IMR-90 (cell line): ENCODE data around the gene ADAMTS12. TPM values are rescaled to one million over a fixed set of nuclear protein-coding genes. Genes with fewer than 3 reads are reported as not detected.

ENCODE experiments used
- ATAC-seq: fragments of 200-7000 bp; cut with Tn5 transposase; 2 replicates; pipeline ENCODE4 v1.9.1; 2020; ENCODE audit warnings: low read depth, mild to moderate bottlenecking, moderate library complexity
- BruUV-seq: library from RNA; stranded (reverse); fragments of 400-500 nt; replicated peaks from 2 replicates; lab custom pipeline; 2021; lab: Mats Ljungman, UMichigan
- CTCF ChIA-PET: fragments of 300-600 bp; formaldehyde crosslinking; extraction: SDS; loops from one replicate; lab custom pipeline; 2021; ENCODE audit warnings: antibody characterized with exemption; lab: Yijun Ruan, JAX
- POLR2A ChIA-PET: fragments of 300-600 bp; sonication (Branson Sonifier 250); formaldehyde crosslinking; loops from one replicate; lab custom pipeline; 2022; ENCODE audit warnings: antibody characterized with exemption; ENCODE audit not compliant: unreplicated experiment; lab: Charles Lee
- DNase-seq: peaks from one replicate; pipeline ENCODE4 v3.0.0; 2013
- H2AFZ ChIP-seq: replicated peaks from 2 replicates; pipeline ENCODE3; 2013; ENCODE audit warnings: low read length, mild to moderate bottlenecking; ENCODE audit not compliant: poor library complexity
- H2AK5ac ChIP-seq: 2 replicates; pipeline ENCODE4 v1.6.1; 2013; ENCODE audit warnings: low read depth, low read length, inconsistent platforms
- H2AK9ac ChIP-seq: replicated peaks from 2 replicates; pipeline ENCODE3; 2013; ENCODE audit warnings: mild to moderate bottlenecking, low read depth, low read length, moderate library complexity; ENCODE audit not compliant: poor library complexity
- H2BK120ac ChIP-seq: 2 replicates; pipeline ENCODE4 v1.6.1; 2013; ENCODE audit warnings: low read depth, low read length, inconsistent platforms
- H2BK15ac ChIP-seq: 3 replicates; pipeline ENCODE4 v1.6.1; 2013; ENCODE audit warnings: low read depth, low read length, inconsistent platforms
- H2BK20ac ChIP-seq: 2 replicates; pipeline ENCODE4 v1.6.1; 2013; ENCODE audit warnings: low read depth, mild to moderate bottlenecking, inconsistent platforms, low read length, moderate library complexity
- H2BK5ac ChIP-seq: 2 replicates; pipeline ENCODE4 v1.6.1; 2013; ENCODE audit warnings: mild to moderate bottlenecking, low read depth, low read length, inconsistent platforms; ENCODE audit not compliant: poor library complexity, severe bottlenecking
- H3K14ac ChIP-seq: replicated peaks from 2 replicates; pipeline ENCODE4 v1.6.1; 2013; ENCODE audit warnings: low read depth, low read length, inconsistent platforms
- H3K18ac ChIP-seq: 2 replicates; pipeline ENCODE4 v1.6.1; 2013; ENCODE audit warnings: low read depth, low read length, control low read depth
- H3K23ac ChIP-seq: 2 replicates; pipeline ENCODE4 v1.6.1; 2013; ENCODE audit warnings: low read depth, low read length, inconsistent platforms
- H3K27ac ChIP-seq: 2 replicates; pipeline ENCODE4 v1.5.1; 2013; ENCODE audit warnings: mild to moderate bottlenecking, control low read depth, low read length; ENCODE audit not compliant: insufficient read depth
- H3K27me3 ChIP-seq: 2 replicates; pipeline ENCODE4 v1.6.1; 2013; ENCODE audit warnings: low read length; ENCODE audit not compliant: control insufficient read depth, insufficient read depth
- H3K36me3 ChIP-seq: 2 replicates; pipeline ENCODE4 v1.6.1; 2013; ENCODE audit warnings: low read length, mixed read lengths; ENCODE audit not compliant: control insufficient read depth, insufficient read depth
- H3K4ac ChIP-seq: 2 replicates; pipeline ENCODE4 v1.6.1; 2013; ENCODE audit warnings: low read depth, low read length, inconsistent platforms
- H3K4me1 ChIP-seq: 2 replicates; pipeline ENCODE4 v1.6.1; 2013; ENCODE audit warnings: low read length, mixed read lengths; ENCODE audit not compliant: control insufficient read depth, insufficient read depth
- H3K4me2 ChIP-seq: 2 replicates; pipeline ENCODE4 v1.6.1; 2013; ENCODE audit warnings: low read depth, mild to moderate bottlenecking, control low read depth, low read length, moderate library complexity
- H3K4me3 ChIP-seq: 2 replicates; pipeline ENCODE4 v1.5.1; 2013; ENCODE audit warnings: low read depth, mild to moderate bottlenecking, control low read depth, low read length, moderate library complexity; ENCODE audit not compliant: insufficient read depth
- H3K56ac ChIP-seq: 2 replicates; pipeline ENCODE4 v1.6.1; 2013; ENCODE audit warnings: low read length, inconsistent platforms; ENCODE audit not compliant: insufficient read depth; ENCODE audit errors: extremely low read depth
- H3K79me1 ChIP-seq, 2 experiments: 2 replicates each; pipeline ENCODE4 v1.6.1; 2013; ENCODE audit warnings: low read length in 2 of 2, inconsistent platforms in 1 of 2, low read depth in 1 of 2
- H3K9ac ChIP-seq: 2 replicates; pipeline ENCODE4 v1.6.1; 2013; ENCODE audit warnings: low read depth, low read length, control low read depth
- H3K9me1 ChIP-seq: 2 replicates; pipeline ENCODE4 v1.6.1; 2013; ENCODE audit warnings: low read length, inconsistent platforms; ENCODE audit not compliant: insufficient read depth
- H3K9me3 ChIP-seq: 2 replicates; pipeline ENCODE4 v1.6.1; 2013; ENCODE audit warnings: low read length; ENCODE audit not compliant: control insufficient read depth, insufficient read depth
- H4K20me1 ChIP-seq: 2 replicates; pipeline ENCODE4 v1.6.1; 2013; ENCODE audit warnings: low read length, inconsistent platforms; ENCODE audit not compliant: insufficient read depth
- H4K5ac ChIP-seq: 2 replicates; pipeline ENCODE4 v1.6.1; 2013; ENCODE audit warnings: mild to moderate bottlenecking, low read depth, low read length, control low read depth
- H4K8ac ChIP-seq, 2 experiments: 2 replicates each; pipeline ENCODE4 v1.6.1; 2013; ENCODE audit warnings: low read depth in 2 of 2, low read length in 2 of 2, control low read depth in 1 of 2, inconsistent platforms in 1 of 2
- H4K91ac ChIP-seq: 2 replicates; pipeline ENCODE4 v1.6.1; 2013; ENCODE audit warnings: low read depth, low read length, inconsistent platforms; ENCODE audit not compliant: insufficient read depth
- BHLHE40 ChIP-seq: fragments of 150-350 bp; IDR thresholded peaks from 2 replicates; pipeline ENCODE4 v1.6.1; 2016; ENCODE audit warnings: mild to moderate bottlenecking, low read depth, low read length
- CHD1 ChIP-seq: IDR thresholded peaks from 2 replicates; pipeline ENCODE4 v1.6.1; 2012; ENCODE audit warnings: low read depth, low read length, improper control_type of control experiment
- FOS ChIP-seq: fragments of 150-350 bp; IDR thresholded peaks from 2 replicates; pipeline ENCODE4 v1.6.1; 2016; ENCODE audit warnings: low read depth, low read length
- MXI1 ChIP-seq: IDR thresholded peaks from 2 replicates; pipeline ENCODE4 v1.6.1; 2012; ENCODE audit warnings: low read depth, mild to moderate bottlenecking, low read length, moderate library complexity, borderline replicate concordance
- NFE2L2 ChIP-seq: fragments of 150-350 bp; IDR thresholded peaks from 2 replicates; pipeline ENCODE4 v1.6.1; 2016; ENCODE audit warnings: low read depth, mild to moderate bottlenecking, low read length
- RFX5 ChIP-seq: IDR thresholded peaks from 2 replicates; pipeline ENCODE4 v1.8.0; 2012; ENCODE audit warnings: low read depth, mild to moderate bottlenecking, low read length, moderate library complexity
- WGBS, 2 experiments: methylation state at CpG; one replicate each; pipeline versions ENCODE4 v1.1.5 to v1.1.7; 2013; ENCODE audit warnings: missing lambda C conversion rate in 2 of 2; ENCODE audit not compliant: insufficient read length in 1 of 2; ENCODE audit errors: extremely low coverage in 2 of 2; 5-methylcytosine and 5-hydroxymethylcytosine counted together
- dilution Hi-C: fragments of 300-500 bp; cut with HindIII; formaldehyde crosslinking; loops from one replicate; pipeline ENCODE4 v1.14.3; 2018; ENCODE audit warnings: low sequenced_read_pairs; ENCODE audit not compliant: unreplicated experiment
- in situ Hi-C: fragments of 300-500 bp; cut with MboI; formaldehyde crosslinking; loops from 3 replicates; pipeline ENCODE4 v1.14.3; 2019; ENCODE audit warnings: low sequenced_read_pairs, inconsistent platforms, mixed read lengths
- intact Hi-C: fragments of 100-400 bp; cut with micrococcal nuclease; formaldehyde crosslinking; loops from 2 replicates; pipeline ENCODE4 v1.10.0; 2022
- polyA plus RNA-seq, 3 experiments: library from polyadenylated mRNA; depleted of rRNA; stranded (reverse); fragments of >200 nt; gene quantifications; 2 replicates each; pipeline ENCODE4 v1.2.3, GENCODE V29; 2012; ENCODE audit warnings: low replicate concordance in 1 of 3
- total RNA-seq: library from RNA; depleted of rRNA; stranded (reverse); fragments of >200 nt; gene quantifications from 2 replicates; pipeline ENCODE4 v1.2.3, GENCODE V29; 2012

ADAMTS12 gene
- total and polyA plus RNA-seq, 2 of the 4 experiments (the other 2 are of a cell fraction) = 27.3 to 51.3 TPM

DNA sequence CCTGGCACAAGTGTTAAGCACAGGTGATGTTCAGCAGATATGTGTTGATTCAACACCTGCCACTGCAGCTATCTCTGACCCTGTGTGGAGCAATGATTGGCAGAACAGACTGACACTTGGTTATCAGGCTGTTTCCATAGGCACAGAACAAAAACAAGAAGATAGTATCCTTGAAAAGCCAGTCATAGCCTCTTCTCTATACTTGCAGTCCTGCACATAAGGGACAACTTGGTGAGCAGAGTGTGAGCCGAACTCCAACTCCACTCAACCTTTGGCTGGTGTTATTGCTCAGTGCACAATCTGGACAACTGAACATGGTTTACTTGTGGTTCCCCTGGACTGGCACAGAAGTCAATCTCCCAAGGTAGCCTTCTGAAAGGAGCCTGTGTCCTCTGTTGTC lies 99.2 kb downstream of the ADAMTS12 start:
- H3K27ac ChIP-seq = no peak overlapping the region
- intact Hi-C loops = no loop called here
- no TSS peak for BruUV-seq
- 100% methylated on average over 1 of the region's 1 CpG; no CpG with 5 or more reads in 1 of the 2 experiments for WGBS, 2 experiments
- no peaks in the 10 kb centered on the region for H3K36me3 ChIP-seq
- H3K4ac ChIP-seq = peak overlapping the region; percentile 11
- peak overlapping the region; percentile 36; the same call in 1 of the 3 replicates for H2BK15ac ChIP-seq
- TF ChIP-seq CHD1 (no peak), BHLHE40 (no peak), RFX5 (no peak), MXI1 (no peak), NFE2L2 (no peak), FOS (no peak)
- dilution Hi-C loops = no loop called here
- peaks cover 24% of the 10 kb centered on the region for H3K9me1 ChIP-seq
- H3K27me3 ChIP-seq = no peaks in the 10 kb centered on the region
- H3K14ac ChIP-seq = peak overlapping the region; percentile 1; the same call in 1 of the 2 replicates
- no peak overlapping the region for H3K56ac ChIP-seq
- H3K4me2 ChIP-seq = no peak overlapping the region
- peaks cover 3% of the 10 kb centered on the region; the same call in 1 of the 2 replicates for H4K20me1 ChIP-seq
- H4K91ac ChIP-seq = no peak overlapping the region; the same call in 1 of the 2 replicates
- H3K4me1 ChIP-seq = peaks cover 19% of the 10 kb centered on the region
- in situ Hi-C loops = no loop called here
- H3K4me3 ChIP-seq = no peak overlapping the region
- H2BK120ac ChIP-seq = peak overlapping the region; percentile 39
- DNase-seq (no peak), ATAC-seq (no peak)
- H3K79me1 ChIP-seq = peaks cover 8 to 55% of the 10 kb centered on the region in 2 experiments
- no peak overlapping the region for H3K18ac ChIP-seq
- no peaks in the 10 kb centered on the region for H3K9me3 ChIP-seq
- no peak overlapping the region for H3K9ac ChIP-seq
- ChIA-PET CTCF (no interaction called here), POLR2A (no interaction called here)
- no peak overlapping the region for H2AFZ ChIP-seq
- H2AK9ac ChIP-seq = no peak overlapping the region
- H4K5ac ChIP-seq = no peak overlapping the region
- H3K23ac ChIP-seq = no peak overlapping the region
- peak overlapping the region; percentile 36; the same call in 1 of the 2 replicates for H2AK5ac ChIP-seq
- H2BK5ac ChIP-seq = no peak overlapping the region
- peak overlapping the region; percentile 8; the same call in 1 of the 2 replicates for H2BK20ac ChIP-seq
- no peak overlapping the region for H4K8ac ChIP-seq
